Ovary (tissue), 9 donors: ENCODE results near the gene CIC. TPM values are rescaled to one million over a fixed set of nuclear protein-coding genes. Genes with fewer than 3 reads are reported as not detected.

Source experiments
- DNase-seq, 5 donors: peaks; one replicate each; pipeline ENCODE4 v3.0.0-alpha.2; 2019 to 2020
- H3K27ac ChIP-seq, 2 donors: fragments of 200-600 bp; one replicate each; pipeline versions ENCODE4 v1.5.1 to v1.8.0; 2019 to 2022
- H3K27me3 ChIP-seq: fragments of 200-600 bp; one replicate; pipeline ENCODE4 v1.8.0; 2022
- H3K36me3 ChIP-seq: fragments of 200-600 bp; sonication (generic); one replicate; pipeline ENCODE4 v1.5.1; 2019
- H3K4me1 ChIP-seq: one replicate; pipeline ENCODE4 v1.8.1; 2013; ENCODE audit warnings: mild to moderate bottlenecking, moderate library complexity; ENCODE audit not compliant: insufficient read depth
- H3K4me3 ChIP-seq: fragments of 200-600 bp; sonication (generic); one replicate; pipeline ENCODE4 v1.5.1; 2017
- H3K9me3 ChIP-seq, 2 donors: fragments of 200-600 bp in 1 of 2; sonication (generic) in 1 of 2; one replicate each; pipeline versions ENCODE4 v1.5.1 to v1.8.1; 2013 to 2019; ENCODE audit warnings: mild to moderate bottlenecking in 1 of 2, moderate library complexity in 1 of 2
- CTCF ChIP-seq, 3 donors: fragments of 450-650 bp in 2 of 3; fragments of 200-600 bp in 1 of 3; IDR thresholded peaks; one replicate each; pipeline versions ENCODE4 v1.5.1 to v1.8.0; 2016 to 2022; ENCODE audit warnings: antibody characterized with exemption in 3 of 3, mild to moderate bottlenecking in 1 of 3
- EP300 ChIP-seq: sonication (generic); formaldehyde crosslinking; IDR thresholded peaks from one replicate; pipeline ENCODE4 v1.6.1; 2017; ENCODE audit warnings: antibody characterized with exemption
- POLR2A ChIP-seq: fragments of 450-650 bp; IDR thresholded peaks from one replicate; pipeline ENCODE4 v1.6.1; 2017; ENCODE audit warnings: antibody characterized with exemption, mild to moderate bottlenecking, moderate library complexity
- WGBS, 3 donors: extraction: QIAGEN DNeasy Blood & Tissue Kit in 1 of 3; methylation state at CpG; one replicate each; pipeline versions ENCODE4 v1.1.5 to v1.1.7; 2013 to 2017; 5-methylcytosine and 5-hydroxymethylcytosine counted together
- intact Hi-C, 4 donors: fragments of 100-400 bp; cut with DNase I; formaldehyde crosslinking; loops; one replicate each; pipeline versions ENCODE4 v1.11.0 to v1.15.1; 2022 to 2023
- polyA plus RNA-seq, 2 donors: library from polyadenylated mRNA; stranded (reverse); fragments of 200-250 nt in 1 of 2; fragments of 350-450 nt in 1 of 2; fragmentation: Illumina TruSeq in 1 of 2; extraction: RNeasy Lipid Tissue Mini Kit (QIAGEN cat#74804) in 1 of 2; gene quantifications; one replicate each; pipeline ENCODE4 v1.2.3, GENCODE V29; 2013 to 2014
- total RNA-seq, 7 donors: library from RNA; depleted of rRNA in 2 of 7; stranded (reverse); fragments of >200 nt in 2 of 7; fragmentation: NEBNext Ultra II Directional in 3 of 7; extraction: Animal tissue kit (Norgen Biotek cat#: 25700) in 3 of 7; gene quantifications; one replicate each; pipeline versions ENCODE4 v1.1.0 to v1.2.4, GENCODE V29; 2016 to 2023
- donor health status: DM: no; HTN: no; CAD: no; lungs with moderate emphysema.
- donor health status: DM: no; HTN: no; CAD: no.
- donor health status: Bipolar disorder and iron deficiency.
- donor health status: DM: yes; HTN: yes; CAD: no.
- donor health status: DM: no; HTN: no; CAD: no.
- donor health status: DM: yes; HTN: yes; CAD: no.

The CIC gene
- total and polyA plus RNA-seq, 9 donors, result 6.6 to 139 (median 97.9) TPM

GRCh38 chr19:42276284-42276683, 7.2 kb downstream of the CIC start:
- no peak for DNase-seq
- intact Hi-C loops, result no loop called here
- 64 to 77% (median 71%) methylated on average over 3 of the region's 3 CpGs for WGBS, 3 donors
- Histone ChIP-seq H3K9me3 (no peaks in the 10 kb centered on the region), H3K36me3 (no peaks in the 10 kb centered on the region), H3K27ac (no peak overlapping the region), H3K4me3 (no peak overlapping the region), H3K27me3 (no peaks in the 10 kb centered on the region), H3K4me1 (peaks cover 6% of the 10 kb centered on the region)
- TF ChIP-seq EP300 (no peak), CTCF (IDR thresholded peaks at IDR 0.05) (no peak), POLR2A (no peak)

DNA sequence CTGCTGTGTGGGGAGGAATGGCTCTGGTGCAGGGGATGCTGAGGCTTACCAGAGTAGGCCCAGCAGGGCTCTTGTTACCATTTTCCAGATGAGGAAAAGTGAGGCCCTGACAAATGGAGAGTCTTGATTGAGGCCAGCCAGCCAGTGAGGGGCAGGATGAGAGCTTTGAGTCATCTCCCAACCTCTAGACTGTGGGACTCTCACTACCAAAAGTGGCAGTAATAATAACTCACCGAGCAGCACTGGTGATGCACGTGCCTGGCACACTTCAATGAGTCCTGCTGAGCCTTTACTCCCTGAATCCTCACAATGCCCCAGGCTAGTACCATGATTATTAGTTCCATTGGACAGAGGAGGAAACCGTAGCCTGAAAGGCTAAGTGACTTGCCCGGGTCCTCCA, 7.8 kb downstream of the CIC start:
- WGBS, 3 donors, result 82 to 85% (median 85%) methylated on average over 4 of the region's 4 CpGs
- Histone ChIP-seq H3K9me3 (no peaks in the 10 kb centered on the region), H3K27me3 (no peaks in the 10 kb centered on the region), H3K36me3 (no peaks in the 10 kb centered on the region), H3K4me1 (peaks cover 11% of the 10 kb centered on the region), H3K4me3 (no peak overlapping the region), H3K27ac (no peak overlapping the region)
- no peak for DNase-seq
- TF ChIP-seq EP300, result no peak
- TF ChIP-seq POLR2A, result no peak
- TF ChIP-seq CTCF (IDR thresholded peaks at IDR 0.05), result no peak
- intact Hi-C loops, result no loop called here

DNA sequence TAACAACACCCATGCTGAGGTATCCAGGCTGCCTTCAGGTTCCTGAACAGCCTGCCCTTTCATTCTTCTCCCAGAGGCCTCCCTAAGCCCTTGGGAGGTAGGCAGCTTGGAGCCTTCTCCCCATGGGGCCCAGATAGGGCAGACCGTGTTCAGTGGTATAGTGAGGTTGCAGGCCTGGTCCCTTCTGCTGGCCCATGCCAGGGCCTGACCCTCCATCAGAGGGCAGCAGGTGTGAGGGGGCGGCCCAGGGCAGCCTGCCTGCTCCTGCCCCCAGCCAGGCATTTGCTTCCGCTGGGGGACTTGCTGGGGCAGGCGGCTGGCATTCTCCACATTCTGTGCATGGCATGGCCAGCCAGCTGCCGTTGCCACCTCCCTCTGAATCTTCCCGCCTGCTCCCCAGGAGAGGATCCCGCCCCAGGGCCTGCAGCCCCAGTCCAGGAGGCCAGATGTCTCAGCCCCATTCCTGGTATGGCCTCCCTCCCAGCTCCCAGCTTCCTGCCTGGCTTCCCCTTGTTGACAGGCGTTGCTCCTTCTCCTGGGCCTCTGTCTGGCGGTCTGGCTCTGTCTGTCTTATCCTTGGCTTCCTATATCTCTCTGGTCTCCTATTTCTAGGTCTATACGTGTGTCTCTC, 8.9 kb downstream of the CIC start:
- Histone ChIP-seq H3K4me3 (no peak overlapping the region), H3K27ac (peak overlapping the region; percentile 24 to 98), H3K4me1 (peaks cover 17% of the 10 kb centered on the region), H3K9me3 (no peaks in the 10 kb centered on the region), H3K27me3 (no peaks in the 10 kb centered on the region), H3K36me3 (no peaks in the 10 kb centered on the region)
- no peak for TF ChIP-seq CTCF (IDR thresholded peaks at IDR 0.05)
- TF ChIP-seq EP300, result no peak
- TF ChIP-seq POLR2A, result no peak
- WGBS, 3 donors, result 49 to 57% (median 57%) methylated on average over 10 of the region's 10 CpGs
- intact Hi-C loops, result no loop called here
- peak in 4 of 5 donors; percentile 34 to 50 (median 42) for DNase-seq

GRCh38 chr19:42278452-42279154, 9.6 kb downstream of the CIC start:
- 60 to 68% (median 60%) methylated on average over 5 of the region's 5 CpGs for WGBS, 3 donors
- H3K9me3 ChIP-seq, result no peaks in the 10 kb centered on the region
- peaks cover 21% of the 10 kb centered on the region for H3K4me1 ChIP-seq
- H3K36me3 ChIP-seq, result no peaks in the 10 kb centered on the region
- DNase-seq, result peak in 4 of 5 donors; percentile 37 to 52 (median 46)
- intact Hi-C loops, result no loop called here
- no peak overlapping the region for H3K4me3 ChIP-seq
- TF ChIP-seq CTCF (IDR thresholded peaks at IDR 0.05), result no peak
- no peak for TF ChIP-seq POLR2A
- no peak for TF ChIP-seq EP300
- H3K27ac ChIP-seq, result peak overlapping the region; percentile 24 to 98
- no peaks in the 10 kb centered on the region for H3K27me3 ChIP-seq
